GM12892 (cell line): ENCODE results near the gene TES.

Experiments
- POLR2A ChIP-seq: IDR thresholded peaks from 2 replicates; pipeline ENCODE4 v1.6.1; 2011; ENCODE audit warnings: low read depth, low read length, control low read depth
- POLR2AphosphoS5 ChIP-seq: IDR thresholded peaks from 2 replicates; pipeline ENCODE4 v1.6.1; 2011; ENCODE audit warnings: low read depth, low read length, control low read depth
- TAF1 ChIP-seq: IDR thresholded peaks from 2 replicates; pipeline ENCODE4 v1.6.1; 2011; ENCODE audit warnings: low read depth, mild to moderate bottlenecking, control low read depth, low read length, borderline replicate concordance

GRCh38 chr7:116200963-116201362 is 9.4 kb upstream of the TES start:
- no peak for TF ChIP-seq POLR2A
- no peak for TF ChIP-seq POLR2AphosphoS5
- TF ChIP-seq TAF1: no peak
